Chondrocyte (in vitro differentiated cells): Measurements from ENCODE around the gene TXNDC5. TPM values are rescaled to one million over a fixed set of nuclear protein-coding genes. Genes with fewer than 3 reads are reported as not detected.

Experiments used
- DNase-seq: peaks from one replicate; pipeline ENCODE4 v3.0.0; 2021; ENCODE audit warnings: mixed read lengths, low spot score
- H3K27ac Mint-ChIP-seq: one replicate; pipeline ENCODE4 v1.8.0; 2021; ENCODE audit warnings: mild to moderate bottlenecking, moderate library complexity, mixed read lengths; ENCODE audit not compliant: unreplicated experiment
- H3K27me3 Mint-ChIP-seq: 2 replicates; pipeline ENCODE4 v1.8.0; 2021; ENCODE audit warnings: low read depth, mixed read lengths
- H3K36me3 Mint-ChIP-seq: 2 replicates; pipeline ENCODE4 v1.8.0; 2021; ENCODE audit warnings: low read depth, mixed read lengths
- H3K4me1 Mint-ChIP-seq: 2 replicates; pipeline ENCODE4 v1.8.0; 2021; ENCODE audit warnings: low read depth, mild to moderate bottlenecking, mixed read lengths
- H3K4me3 Mint-ChIP-seq: one replicate; pipeline ENCODE4 v1.8.0; 2021; ENCODE audit warnings: mild to moderate bottlenecking, moderate library complexity, mixed read lengths; ENCODE audit not compliant: unreplicated experiment
- H3K9me3 Mint-ChIP-seq: 2 replicates; pipeline ENCODE4 v1.8.0; 2021; ENCODE audit warnings: low read depth, mixed read lengths
- CTCF ChIP-seq: fragments of 200-600 bp; sonication (generic); IDR thresholded peaks from 2 replicates; pipeline ENCODE4 v1.5.0; 2021; ENCODE audit warnings: antibody characterized with exemption, mild to moderate bottlenecking, moderate library complexity
- total RNA-seq: library from RNA; stranded (reverse); gene quantifications from 3 replicates; pipeline ENCODE4 v1.2.1, GENCODE V29; 2021

Gene TXNDC5
- total RNA-seq, 1 donor from 2014 or later = 231 TPM

- no peaks in the 10 kb centered on the region for H3K9me3 Mint-ChIP-seq
- DNase-seq = no peak
- no peak overlapping the region for H3K4me3 Mint-ChIP-seq
- TF ChIP-seq CTCF = no peak
- peaks cover 4% of the 10 kb centered on the region for H3K27me3 Mint-ChIP-seq
- no peak overlapping the region for H3K27ac Mint-ChIP-seq
- H3K4me1 Mint-ChIP-seq = no peaks in the 10 kb centered on the region
- no peaks in the 10 kb centered on the region for H3K36me3 Mint-ChIP-seq
Observed at GRCh38 chr6:7836371-7837026, 74.1 kb downstream of the TXNDC5 start.

- Mint-ChIP-seq H3K27ac (no peak overlapping the region), H3K36me3 (no peaks in the 10 kb centered on the region), H3K4me1 (no peaks in the 10 kb centered on the region), H3K9me3 (no peaks in the 10 kb centered on the region), H3K27me3 (peaks cover 5% of the 10 kb centered on the region), H3K4me3 (no peak overlapping the region)
- no peak for TF ChIP-seq CTCF
- no peak for DNase-seq
Observed at GRCh38 chr6:7833751-7834070, 76.9 kb downstream of the TXNDC5 start.

GRCh38 chr6:7832904-7833750, 77.5 kb downstream of the TXNDC5 start:
- no peaks in the 10 kb centered on the region for H3K9me3 Mint-ChIP-seq
- H3K36me3 Mint-ChIP-seq = no peaks in the 10 kb centered on the region
- H3K27ac Mint-ChIP-seq = no peak overlapping the region
- H3K27me3 Mint-ChIP-seq = peaks cover 5% of the 10 kb centered on the region
- no peak for DNase-seq
- no peaks in the 10 kb centered on the region for H3K4me1 Mint-ChIP-seq
- TF ChIP-seq CTCF = no peak
- no peak overlapping the region for H3K4me3 Mint-ChIP-seq

Other genes with a start within 250 kb of the TXNDC5 start
- 0.49 to 0.50 TPM in 2 of 3 replicates, not detected in the other for gene BMP6, start 184.7 kb downstream of the TXNDC5 start, total RNA-seq
- gene BLOC1S5, start 153.6 kb upstream of the TXNDC5 start, total RNA-seq = 9.4 to 10.2 TPM (median 10.0 TPM) in 3 replicates
- 15.7 to 26.8 TPM (median 17.9 TPM) in 3 replicates for gene EEF1E1, start 191.8 kb upstream of the TXNDC5 start, total RNA-seq